ENCODE measurements around the gene PRKCA. TPM values are rescaled to one million over a fixed set of nuclear protein-coding genes. Genes with fewer than 3 reads are reported as not detected.
"Not testable (repeated sequence)": the region's sequence is repeated elsewhere in the genome, so short reads cannot be mapped to it uniquely, and the experiment has no call there.

The PRKCA gene
- total RNA-seq, 1 donor from 2014 or later: 4.3 TPM

DNA sequence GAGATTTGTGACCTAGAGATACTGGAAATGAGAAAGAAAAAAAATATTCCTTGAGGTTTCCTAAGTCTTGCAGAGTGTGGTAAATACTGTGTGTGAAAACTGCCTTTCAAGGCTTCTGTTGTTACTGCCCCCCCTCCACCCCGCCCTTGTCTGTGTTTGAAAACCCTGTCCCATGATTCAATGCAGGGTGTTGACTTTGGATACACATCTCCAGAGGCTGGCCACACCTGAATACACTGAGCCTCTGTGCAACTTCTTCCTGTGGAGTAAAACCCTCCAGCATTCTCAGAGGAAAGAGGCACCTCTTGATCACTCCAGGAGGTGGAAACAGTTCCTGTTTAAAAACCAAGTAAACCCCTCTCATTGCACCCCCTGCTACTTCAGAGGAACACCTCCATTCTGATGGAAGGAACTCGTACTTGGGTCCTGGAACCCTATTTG is 409.5 kb downstream of the PRKCA start:
- DNase-seq (ENCODE audit: low spot score): no peak

- DNase-seq (ENCODE audit: low spot score): no peak
These were observed 410.0 kb downstream of the PRKCA start for GRCh38 chr17:66712453-66712852.

DNA sequence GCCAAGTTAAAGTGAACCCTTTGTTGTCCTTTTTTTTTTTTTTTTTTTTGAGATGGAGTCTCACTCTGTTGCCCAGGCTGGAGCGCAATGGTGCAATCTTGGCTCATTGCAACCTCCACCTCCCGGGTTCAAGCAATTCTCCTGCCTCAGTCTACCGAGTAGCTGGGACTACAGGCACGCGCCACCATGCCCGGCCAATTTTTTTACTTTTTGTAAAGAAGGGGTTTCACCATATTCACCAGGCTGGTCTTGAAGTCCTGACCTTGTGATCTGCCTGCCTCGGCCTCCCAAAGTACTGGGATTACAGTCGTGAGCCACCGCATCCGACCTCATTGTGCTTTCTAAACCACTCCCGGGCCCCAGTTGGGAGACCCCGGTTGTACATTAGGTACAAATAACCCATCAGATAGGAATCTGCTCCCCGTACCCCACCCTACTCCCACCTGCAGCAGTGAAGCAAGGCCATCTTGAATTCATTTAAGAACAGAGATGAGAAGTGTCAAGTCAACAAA is 410.7 kb downstream of the PRKCA start:
- DNase-seq (ENCODE audit: low spot score): not testable (repeated sequence)

GRCh38 chr17:66713533-66714042 is 411.2 kb downstream of the PRKCA start:
- DNase-seq (ENCODE audit: low spot score): no peak

DNA sequence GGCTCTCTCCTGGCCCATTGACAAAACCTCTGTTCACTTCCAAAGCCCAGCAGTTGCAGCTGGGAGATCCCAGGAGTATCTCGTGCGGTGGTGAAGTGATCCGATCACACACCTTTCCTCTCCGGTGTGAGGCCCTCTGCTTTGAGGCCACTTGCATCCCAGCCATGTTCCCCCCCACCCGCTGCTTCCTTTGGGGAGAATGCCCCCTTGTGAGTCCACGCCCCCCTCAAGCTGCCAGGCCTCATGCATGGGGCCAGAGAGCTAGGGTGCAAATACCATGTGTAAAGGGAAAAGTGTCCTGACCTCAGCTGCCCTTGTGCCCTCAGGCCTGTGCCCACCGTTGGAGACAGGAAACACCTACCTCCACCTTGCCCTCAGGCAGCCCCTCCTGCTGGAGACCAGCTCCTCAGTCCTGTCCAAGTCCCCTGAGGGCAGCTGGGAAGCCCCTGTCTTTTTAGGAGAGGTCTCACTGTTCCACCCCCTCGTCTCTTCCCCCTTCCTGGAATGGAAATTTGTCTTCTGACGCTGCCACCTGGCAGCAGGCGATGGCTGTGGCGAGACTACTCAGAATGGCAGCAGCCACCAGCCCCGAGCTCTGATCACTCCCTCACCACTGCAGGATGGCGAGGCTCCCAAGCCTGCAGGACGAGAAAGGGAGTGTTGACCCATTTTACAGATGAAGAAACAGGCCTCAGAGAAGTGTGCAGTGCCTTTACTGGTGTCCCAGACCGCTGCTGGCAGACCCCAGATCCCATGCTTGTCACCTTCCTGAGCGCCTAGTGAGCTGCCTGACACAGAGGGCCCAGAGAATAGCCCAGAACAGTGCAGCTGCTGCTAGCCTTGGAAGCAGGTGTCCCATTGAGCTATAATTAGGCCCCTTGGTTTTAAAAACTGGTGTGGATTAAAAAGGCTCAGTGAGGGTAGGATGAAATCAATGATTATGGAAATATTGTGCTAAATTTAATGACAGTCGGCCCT is 411.9 kb downstream of the PRKCA start:
- DNase-seq (ENCODE audit: low spot score): no peak

- DNase-seq (ENCODE audit: low spot score): no peak
These were observed 412.8 kb downstream of the PRKCA start for GRCh38 chr17:66715076-66715675.

DNA sequence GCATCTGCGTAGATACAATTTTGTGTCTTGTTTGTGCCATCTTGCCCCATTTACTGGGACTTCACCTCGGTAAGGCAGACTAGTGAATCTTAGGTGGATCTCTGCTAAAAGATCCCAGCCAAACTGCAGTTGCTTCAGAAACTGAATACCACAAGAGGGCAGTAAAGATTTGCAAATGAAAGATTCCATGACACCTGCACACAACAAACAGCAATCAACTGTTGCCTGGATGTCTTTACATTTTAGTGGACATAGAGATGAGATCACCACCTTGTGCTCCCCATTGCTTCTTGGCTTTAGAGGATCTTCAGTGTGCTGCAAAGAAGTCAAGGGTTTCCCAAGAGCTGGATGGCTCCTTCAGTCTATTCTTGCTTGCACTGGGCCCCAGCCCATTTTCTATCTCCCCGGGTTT is 413.3 kb downstream of the PRKCA start:
- DNase-seq (ENCODE audit: low spot score): peak; percentile 72

DNA sequence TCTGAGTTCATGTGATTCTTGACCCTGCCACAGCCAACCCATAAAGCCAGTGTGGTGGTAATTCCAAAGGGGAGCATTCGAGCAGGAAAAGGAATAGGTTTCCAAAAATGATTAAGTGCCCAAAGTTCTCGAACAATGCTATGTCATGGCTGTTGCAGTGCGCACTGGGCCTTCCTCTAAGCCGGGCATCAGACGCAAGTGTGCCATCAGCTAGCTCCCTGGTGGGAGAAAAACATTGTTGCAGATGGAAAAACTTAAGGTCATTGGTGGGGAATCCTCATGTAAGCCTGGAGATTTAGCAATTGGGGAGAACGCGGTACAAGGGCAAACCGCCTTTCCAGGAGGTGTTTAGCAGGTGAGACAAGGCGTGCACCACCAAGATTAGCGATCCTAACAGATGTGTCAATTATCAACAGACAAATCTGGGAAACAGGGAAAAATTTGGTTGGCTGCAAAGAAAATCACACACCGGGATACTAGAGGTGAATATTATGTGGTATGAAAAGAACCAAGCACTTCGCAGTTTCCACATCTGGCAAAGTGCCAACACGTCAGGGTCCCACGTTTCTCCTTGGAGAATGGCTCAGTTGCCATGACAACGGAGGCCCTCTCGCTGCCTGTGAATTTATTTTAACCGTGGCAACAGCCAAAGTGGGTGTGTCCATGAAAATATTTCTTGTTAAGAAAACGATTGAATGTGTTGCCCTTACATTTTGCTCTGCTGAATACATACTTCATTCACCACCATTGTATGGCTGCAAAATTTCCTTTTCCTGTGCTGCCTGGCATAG is 414.0 kb downstream of the PRKCA start:
- DNase-seq (ENCODE audit: low spot score): peak; percentile 56

DNA sequence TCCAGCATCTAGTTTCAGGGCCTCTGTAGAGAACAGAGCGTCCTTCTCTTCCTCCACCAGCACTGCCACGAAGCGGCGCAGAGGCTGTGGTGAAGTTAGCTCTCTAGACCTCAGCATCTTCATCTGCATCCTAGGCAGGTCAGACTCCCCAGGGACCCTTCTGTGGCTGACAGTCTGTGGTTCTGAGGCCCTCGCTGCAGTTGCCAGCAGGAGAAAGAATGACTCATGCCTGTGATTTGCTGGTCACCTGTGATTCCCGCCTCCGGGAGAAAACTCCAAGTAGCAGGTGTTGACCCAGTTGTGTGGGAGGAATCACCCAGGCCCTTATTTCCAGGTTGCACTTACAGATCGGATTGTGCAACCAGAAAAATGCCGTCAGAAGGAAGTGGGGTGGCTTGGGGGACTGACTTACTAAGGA is 415.2 kb downstream of the PRKCA start:
- DNase-seq (ENCODE audit: low spot score): no peak

DNA sequence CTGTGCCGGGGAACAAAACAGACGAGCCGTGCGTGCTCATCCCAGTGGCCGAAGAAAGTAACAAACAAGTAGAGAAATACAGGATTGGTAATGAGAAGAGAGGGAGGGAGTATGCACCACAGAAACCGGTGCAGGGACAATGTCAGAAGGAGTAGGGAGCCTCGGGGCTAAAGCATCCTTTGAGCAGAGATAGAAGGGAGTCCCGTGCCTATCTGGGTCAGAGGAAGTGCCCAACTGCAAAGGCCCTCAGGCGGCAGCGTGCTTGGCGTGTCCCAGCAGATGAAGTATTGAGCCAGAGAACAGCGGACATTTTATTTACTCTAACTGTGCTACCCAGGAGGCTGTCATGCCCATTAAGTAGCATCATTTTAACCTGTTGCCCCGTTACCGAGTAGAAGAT is 417.6 kb downstream of the PRKCA start:
- DNase-seq (ENCODE audit: low spot score): no peak

DNA sequence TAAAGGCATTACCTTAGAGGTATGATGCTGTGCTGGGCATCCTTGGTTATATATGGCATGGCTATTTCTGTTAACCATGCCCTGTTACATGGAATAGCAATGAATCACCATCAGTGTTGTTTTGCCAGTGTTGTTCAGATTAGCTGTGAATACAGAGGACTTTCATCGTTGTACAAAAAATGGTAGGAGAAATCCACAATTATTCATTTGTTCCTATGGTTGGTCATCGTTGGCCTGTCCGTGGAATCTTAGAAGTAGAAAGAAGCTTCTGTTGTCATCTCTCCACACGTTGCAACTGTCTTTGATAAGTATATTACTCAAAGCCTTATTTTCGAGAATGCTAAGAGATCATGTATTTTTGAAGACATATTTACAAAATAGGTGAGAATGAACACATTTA is 418.2 kb downstream of the PRKCA start:
- DNase-seq (ENCODE audit: low spot score): no peak

DNA sequence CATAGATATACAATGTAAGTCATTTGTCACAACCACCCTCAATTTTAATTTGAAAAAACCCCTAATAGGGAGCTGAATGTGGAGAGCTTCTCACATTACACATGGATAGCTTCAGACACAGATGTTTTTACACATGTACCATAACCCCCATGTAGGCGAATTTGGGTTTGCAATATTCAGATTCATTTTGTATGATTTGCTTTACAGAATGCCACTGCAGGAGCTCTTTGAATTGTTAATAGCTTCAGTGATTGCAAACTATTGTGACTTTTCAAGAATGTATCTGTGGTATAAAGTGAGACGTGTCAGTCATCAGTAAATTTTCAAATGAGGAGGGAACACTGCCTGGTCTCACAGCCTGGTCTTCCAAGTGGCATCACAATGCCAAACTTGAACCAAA is 419.9 kb downstream of the PRKCA start:
- DNase-seq (ENCODE audit: low spot score): no peak

DNA sequence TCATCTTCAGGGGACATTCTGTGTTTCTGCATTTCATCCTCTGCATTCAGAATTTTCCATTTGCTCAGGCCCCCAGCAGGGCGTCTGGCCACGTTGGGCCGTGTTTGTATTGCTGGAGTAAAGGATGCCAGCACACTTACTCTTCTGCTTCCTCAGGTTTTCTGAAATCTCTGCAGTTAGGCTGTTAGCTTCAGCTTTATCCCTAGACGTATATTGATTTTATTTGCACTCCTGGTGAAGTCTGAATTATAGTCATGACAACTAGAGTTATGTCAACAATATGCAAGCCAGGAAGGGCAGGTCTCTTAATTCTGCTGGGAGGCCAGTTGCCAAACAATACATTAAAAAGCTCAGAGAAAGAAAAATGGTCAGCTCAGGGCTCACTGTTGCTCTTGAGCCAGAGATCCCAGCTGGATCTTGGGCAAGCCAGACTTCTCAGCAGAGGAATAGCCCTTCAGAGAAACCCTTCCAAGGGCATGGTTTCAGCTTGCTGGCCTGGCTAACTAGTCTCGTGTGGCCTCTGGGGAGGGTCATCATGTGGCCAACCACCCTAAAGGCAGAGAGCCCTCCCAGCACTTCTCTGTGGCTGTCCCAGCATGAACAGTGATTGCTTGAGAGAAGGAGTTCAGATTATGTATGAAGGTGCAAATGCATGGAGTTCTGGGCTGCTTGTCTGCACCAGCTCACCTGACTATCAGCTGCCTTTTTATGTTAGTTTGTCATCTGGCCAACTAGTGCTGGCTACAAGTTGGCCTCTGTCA is 422.3 kb downstream of the PRKCA start:
- peak; percentile 11 for DNase-seq (ENCODE audit: low spot score)

DNA sequence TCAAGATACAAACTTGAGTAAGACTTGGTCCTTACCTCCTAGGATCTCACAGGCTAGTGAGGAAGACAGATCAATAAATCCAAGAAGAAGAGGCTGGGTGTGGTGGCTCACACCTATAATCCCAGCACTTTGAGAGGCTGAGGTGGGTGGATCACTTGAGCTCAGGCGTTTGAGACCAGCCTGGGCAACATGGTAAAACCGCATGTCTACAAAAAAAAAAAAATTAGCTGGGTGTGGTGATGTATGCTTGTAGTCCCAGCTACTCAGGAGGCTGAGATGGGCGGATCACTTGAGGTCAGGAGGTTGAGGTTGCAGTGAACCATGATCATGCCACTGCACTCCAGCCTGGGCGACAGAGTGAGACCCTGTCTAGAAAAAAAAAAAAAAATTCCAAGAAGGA is 423.0 kb downstream of the PRKCA start:
- DNase-seq (ENCODE audit: low spot score): not testable (repeated sequence)

GRCh38 chr17:66725956-66726355 is 423.5 kb downstream of the PRKCA start:
- DNase-seq (ENCODE audit: low spot score): no peak

DNA sequence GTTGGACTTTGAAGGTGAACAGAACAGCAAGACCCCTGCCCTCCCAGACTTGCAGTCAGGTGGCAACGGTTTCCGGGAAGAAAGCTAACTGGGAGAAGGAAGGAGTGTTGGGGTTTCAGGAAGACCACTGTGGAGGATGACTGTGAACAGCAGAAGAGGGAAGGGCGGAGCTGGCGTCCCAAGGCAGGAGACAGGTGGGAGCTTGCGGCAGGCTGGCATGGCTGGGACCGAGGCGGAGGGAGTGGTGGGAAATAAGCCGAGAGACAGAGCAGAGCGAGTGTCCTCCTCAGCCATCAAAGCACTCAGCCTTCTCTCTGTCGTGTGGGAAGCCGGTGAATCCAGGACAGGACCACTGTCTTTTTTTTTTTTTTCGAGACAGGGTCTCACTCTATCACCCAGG is 424.0 kb downstream of the PRKCA start:
- DNase-seq (ENCODE audit: low spot score): no peak

DNA sequence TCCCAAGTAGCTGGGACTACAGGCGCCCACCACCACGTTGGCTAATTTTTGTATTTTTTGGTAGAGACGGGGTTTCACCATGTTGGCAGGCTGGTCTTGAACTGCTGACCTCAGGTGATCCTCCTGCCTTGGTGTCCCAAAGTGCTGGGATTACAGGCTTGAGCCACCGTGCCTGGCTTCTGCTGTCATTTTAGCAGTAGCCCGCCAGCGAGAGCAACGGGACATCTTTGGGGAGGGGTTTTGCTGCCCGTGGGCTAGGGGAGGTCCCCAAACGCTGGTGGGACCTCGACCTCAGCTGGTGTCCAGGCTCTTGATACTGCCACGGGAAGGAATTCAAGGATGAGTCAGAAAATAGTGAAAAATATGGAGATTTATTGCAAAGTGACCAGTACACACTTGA is 424.4 kb downstream of the PRKCA start:
- no peak for DNase-seq (ENCODE audit: low spot score)

- DNase-seq (ENCODE audit: low spot score): peak; percentile 65
These were observed 425.5 kb downstream of the PRKCA start for GRCh38 chr17:66727634-66728570.

GRCh38 chr17:66730461-66730923 is 428.1 kb downstream of the PRKCA start:
- DNase-seq (ENCODE audit: low spot score): no peak

GRCh38 chr17:66733759-66734158 is 431.3 kb downstream of the PRKCA start:
- no peak for DNase-seq (ENCODE audit: low spot score)

All from umbilical cord (tissue), 2 donors.